Esophagus squamous epithelium (tissue), 5 donors: ENCODE measurements around the gene ZNRF3. TPM values are rescaled to one million over a fixed set of nuclear protein-coding genes. Genes with fewer than 3 reads are reported as not detected.

Experiments used
- DNase-seq: peaks from one replicate; lab custom pipeline; 2025; lab: John Stamatoyannopoulos, UW
- H3K27ac ChIP-seq, 4 donors: fragments of 200-600 bp; sonication (generic); one replicate each; pipeline ENCODE4 v1.5.1; 2016 to 2019; ENCODE audit warnings: mild to moderate bottlenecking in 1 of 4
- H3K27me3 ChIP-seq, 4 donors: fragments of 200-600 bp; sonication (generic); 1 replicate in 3 of 4; 2 replicates in 1 of 4; pipeline versions ENCODE4 v1.5.1 to v1.6.0; 2017 to 2021; ENCODE audit warnings: antibody characterized with exemption in 1 of 4
- H3K36me3 ChIP-seq, 3 donors: fragments of 200-600 bp; sonication (generic); one replicate each; pipeline ENCODE4 v1.5.1; 2016 to 2019
- H3K4me1 ChIP-seq, 3 donors: fragments of 200-600 bp; sonication (generic); one replicate each; pipeline ENCODE4 v1.5.1; 2017 to 2019
- H3K4me3 ChIP-seq, 4 donors: fragments of 200-600 bp; sonication (generic); 1 replicate in 3 of 4; 2 replicates in 1 of 4; pipeline ENCODE4 v1.5.1; 2016 to 2019; ENCODE audit warnings: mild to moderate bottlenecking in 2 of 4, moderate library complexity in 1 of 4
- H3K9me3 ChIP-seq, 3 donors: fragments of 200-600 bp; sonication (generic); one replicate each; pipeline ENCODE4 v1.5.1; 2016 to 2019
- CTCF ChIP-seq, 6 experiments: fragments of 450-650 bp in 4 of 6; fragments of 200-600 bp in 2 of 6; sonication (generic) in 2 of 6; IDR thresholded peaks; one replicate each; pipeline ENCODE4 v1.5.1; 2016 to 2019; ENCODE audit warnings: antibody characterized with exemption in 6 of 6, mild to moderate bottlenecking in 4 of 6, moderate library complexity in 4 of 6
- POLR2A ChIP-seq, 4 donors: fragments of 450-650 bp; IDR thresholded peaks; one replicate each; pipeline ENCODE4 v1.6.1; 2017; ENCODE audit warnings: antibody characterized with exemption in 4 of 4, mild to moderate bottlenecking in 4 of 4, moderate library complexity in 3 of 4
- WGBS, 2 donors: methylation state at CpG; one replicate each; pipeline ENCODE4 v1.1.5; 2018; 5-methylcytosine and 5-hydroxymethylcytosine counted together
- intact Hi-C: fragments of 100-400 bp; cut with DNase I; formaldehyde crosslinking; loops from one replicate; pipeline ENCODE4 v1.15.0; 2022
- total RNA-seq, 4 donors: library from RNA; depleted of rRNA; stranded (reverse); fragments of >200 nt; gene quantifications; one replicate each; pipeline ENCODE4 v1.1.0, GENCODE V29; 2016
- donor health status: DM: yes; HTN: yes; CAD: no.

Gene ZNRF3
- total RNA-seq, 4 donors from 2014 or later: 6.6 to 10.9 (median 7.2) TPM

GRCh38 chr22:28995551-28995950 is 112.2 kb downstream of the ZNRF3 start:
- intact Hi-C loops: no loop called here
- Histone ChIP-seq H3K9me3 (no peaks in the 10 kb centered on the region), H3K27me3 (no peaks in the 10 kb centered on the region), H3K36me3 (peaks cover 0 to 32% (median 0%) of the 10 kb centered on the region in 3 donors), H3K4me1 (no peaks in the 10 kb centered on the region), H3K4me3 (no peak overlapping the region), H3K27ac (no peak overlapping the region)
- 67 to 70% methylated on average over 2 of the region's 2 CpGs for WGBS, 2 donors
- DNase-seq: no peak
- TF ChIP-seq POLR2A (IDR thresholded peaks at IDR 0.05) (no peak), CTCF (IDR thresholded peaks at IDR 0.05) (no peak)

GRCh38 chr22:28997342-28997741 is 114.0 kb downstream of the ZNRF3 start:
- intact Hi-C loops: no loop called here
- H3K4me3 ChIP-seq: no peak overlapping the region
- no peaks in the 10 kb centered on the region for H3K4me1 ChIP-seq
- 96 to 100% methylated on average over 3 of the region's 3 CpGs for WGBS, 2 donors
- DNase-seq: no peak
- TF ChIP-seq POLR2A (IDR thresholded peaks at IDR 0.05): no peak
- no peak for TF ChIP-seq CTCF (IDR thresholded peaks at IDR 0.05)
- H3K27me3 ChIP-seq: no peaks in the 10 kb centered on the region
- H3K27ac ChIP-seq: no peak overlapping the region
- peaks cover 0 to 15% (median 0%) of the 10 kb centered on the region in 3 donors for H3K36me3 ChIP-seq
- H3K9me3 ChIP-seq: no peaks in the 10 kb centered on the region

DNA sequence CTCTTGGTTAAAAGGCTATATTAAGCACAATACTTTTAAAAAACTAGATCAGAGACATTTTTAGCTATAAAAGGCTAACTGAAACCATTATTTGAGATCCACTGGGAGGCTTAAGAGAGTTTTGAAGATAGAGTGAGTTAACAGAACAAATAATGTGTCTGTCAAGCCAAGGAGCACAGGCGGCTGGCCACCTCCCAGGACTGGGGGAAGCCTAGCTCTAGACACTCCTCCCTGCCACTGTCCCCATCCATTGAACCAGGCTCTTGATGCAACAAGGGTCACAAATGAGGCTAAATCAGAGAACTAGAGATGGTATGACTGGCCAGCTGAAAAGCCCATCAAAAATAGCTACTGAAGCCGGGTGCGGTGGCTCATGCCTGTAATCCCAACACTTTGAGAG is 115.3 kb downstream of the ZNRF3 start:
- no peak for TF ChIP-seq CTCF (IDR thresholded peaks at IDR 0.05)
- TF ChIP-seq POLR2A (IDR thresholded peaks at IDR 0.05): no peak
- intact Hi-C loops: no loop called here
- peaks cover 0 to 3% (median 0%) of the 10 kb centered on the region in 3 donors for H3K4me1 ChIP-seq
- peaks cover 0 to 2% (median 0%) of the 10 kb centered on the region in 3 donors for H3K36me3 ChIP-seq
- DNase-seq: no peak
- H3K9me3 ChIP-seq: no peaks in the 10 kb centered on the region
- 77 to 83% methylated on average over 3 of the region's 3 CpGs for WGBS, 2 donors
- no peaks in the 10 kb centered on the region for H3K27me3 ChIP-seq
- H3K4me3 ChIP-seq: no peak overlapping the region
- no peak overlapping the region for H3K27ac ChIP-seq

DNA sequence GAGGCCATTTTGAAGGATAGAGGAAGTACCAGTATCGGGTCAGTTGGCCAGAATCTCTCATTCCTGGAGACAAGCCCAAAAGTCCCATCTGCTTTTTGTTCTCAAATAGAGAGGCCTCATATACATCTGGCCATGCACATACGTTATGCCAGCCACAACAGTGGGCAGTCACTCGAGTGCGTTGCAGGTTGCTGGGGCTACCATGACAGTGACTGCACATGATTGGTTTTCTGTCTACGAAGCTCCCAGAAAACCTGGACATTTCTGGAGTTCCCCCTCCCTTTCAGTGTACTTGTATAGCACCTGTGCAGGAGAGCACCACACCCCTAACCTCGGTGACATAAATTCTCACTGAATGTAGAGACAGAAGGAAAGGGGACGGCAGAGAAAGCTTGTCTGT is 116.1 kb downstream of the ZNRF3 start:
- intact Hi-C loops: no loop called here

More for the DNA sequence above, 116.1 kb downstream of the ZNRF3 start:
- Histone ChIP-seq H3K27me3 (no peaks in the 10 kb centered on the region), H3K4me3 (no peak overlapping the region), H3K4me1 (peaks cover 0 to 11% (median 5%) of the 10 kb centered on the region in 3 donors), H3K27ac (no peak overlapping the region), H3K9me3 (no peaks in the 10 kb centered on the region), H3K36me3 (no peaks in the 10 kb centered on the region)
- TF ChIP-seq CTCF (IDR thresholded peaks at IDR 0.05) (no peak), POLR2A (IDR thresholded peaks at IDR 0.05) (no peak)
- no peak for DNase-seq
- 79 to 85% methylated on average over 6 to 7 of the region's 7 CpGs for WGBS, 2 donors
